Adrenal gland (tissue), 5 donors: ENCODE measurements around the gene PLEKHA5.
"Not testable (repeated sequence)": the region's sequence is repeated elsewhere in the genome, so short reads cannot be mapped to it uniquely, and the experiment has no call there.

Experiments
- CTCF ChIP-seq, 6 experiments: fragments of 450-650 bp in 4 of 6; fragments of 200-600 bp in 2 of 6; sonication (generic) in 1 of 6; IDR thresholded peaks; 1 replicate in 5 of 6; 2 replicates in 1 of 6; pipeline versions ENCODE4 v1.5.1 to v1.8.0; 2016 to 2021; ENCODE audit warnings: antibody characterized with exemption in 6 of 6, mild to moderate bottlenecking in 2 of 6, moderate library complexity in 1 of 6
- POLR2A ChIP-seq, 2 donors: fragments of 450-650 bp; IDR thresholded peaks; one replicate each; pipeline ENCODE4 v1.6.1; 2017; ENCODE audit warnings: antibody characterized with exemption in 2 of 2, mild to moderate bottlenecking in 2 of 2, moderate library complexity in 1 of 2
- donor health status: DM: no; HTN: no; CAD: no.

- TF ChIP-seq CTCF, POLR2A (IDR thresholded peaks at IDR 0.05): not testable (repeated sequence)
Measured at GRCh38 chr12:19305621-19306020, 176.1 kb downstream of the PLEKHA5 start.
